Measurements from ENCODE around the gene ARGLU1.

GRCh38 chr13:106602178-106602577 lies 34.2 kb upstream of the ARGLU1 start:
- no peak for TF ChIP-seq CTCF (IDR thresholded peaks at IDR 0.05; ENCODE audit: poor library complexity)
- TF ChIP-seq EZH2 (IDR thresholded peaks at IDR 0.05; ENCODE audit: borderline replicate concordance) = no peak
- TF ChIP-seq EZH2phosphoT487 (IDR thresholded peaks at IDR 0.05; ENCODE audit: low read depth, severe bottlenecking, unreplicated experiment) = no peak

Measured in hepatocyte (in vitro differentiated cells).